Liver (tissue), 3 donors: ENCODE data around the gene CRYBA2.

Experiments
- JUND ChIP-seq, 2 donors: IDR thresholded peaks; 2 replicates each; pipeline ENCODE4 v1.6.1; 2016; ENCODE audit warnings: antibody characterized with exemption in 2 of 2
- RAD21 ChIP-seq, 2 donors: IDR thresholded peaks; 2 replicates each; pipeline ENCODE4 v1.6.1; 2016; ENCODE audit warnings: antibody characterized with exemption in 2 of 2, mild to moderate bottlenecking in 2 of 2
- REST ChIP-seq: IDR thresholded peaks from 2 replicates; pipeline ENCODE4 v1.6.1; 2016; ENCODE audit warnings: antibody characterized with exemption, mild to moderate bottlenecking
- SP1 ChIP-seq: IDR thresholded peaks from 2 replicates; pipeline ENCODE4 v1.6.1; 2018; ENCODE audit warnings: antibody characterized with exemption, mild to moderate bottlenecking
- YY1 ChIP-seq: IDR thresholded peaks from 2 replicates; pipeline ENCODE4 v1.6.1; 2016; ENCODE audit warnings: antibody characterized with exemption, mild to moderate bottlenecking
- ZBTB33 ChIP-seq: IDR thresholded peaks from 2 replicates; pipeline ENCODE4 v1.6.1; 2016; ENCODE audit warnings: antibody characterized with exemption
- TF ChIP-seq, protein P1 (sequence below): fragments of 150-350 bp; IDR thresholded peaks from 2 replicates; pipeline ENCODE4 v1.5.1; 2017; ENCODE audit warnings: improper control_type of control experiment, low read depth, low read length; ENCODE audit not compliant: missing input control
- TF ChIP-seq, protein P2 (sequence below): IDR thresholded peaks from 2 replicates; pipeline ENCODE4 v1.6.1; 2016; ENCODE audit warnings: antibody characterized with exemption
- donor health status: healthy.
- donor health status: healthy.

DNA sequence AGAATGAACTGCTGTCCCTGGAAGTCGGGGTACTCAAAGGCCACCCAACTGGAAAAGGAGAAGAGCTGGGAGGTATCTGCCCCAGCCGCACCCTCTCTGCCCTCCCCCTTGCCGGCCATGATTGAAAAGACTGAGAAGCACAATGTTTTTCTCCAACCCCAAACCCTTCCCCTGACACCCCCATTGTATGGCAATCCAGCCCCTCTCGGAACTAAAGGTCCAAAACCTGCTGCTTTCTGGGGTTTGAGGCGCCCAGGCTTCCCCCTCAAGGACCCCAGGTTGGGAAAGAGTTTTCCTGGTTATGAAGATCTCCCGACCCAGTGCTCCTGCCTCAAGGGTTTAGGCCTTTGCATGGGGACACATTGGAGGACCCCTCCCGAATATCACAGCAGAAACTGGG, 1.0 kb downstream of the CRYBA2 start:
- TF ChIP-seq YY1 (no peak), REST (no peak), SP1 (no peak), RAD21 (IDR thresholded peaks at IDR 0.05) (no peak), JUND (IDR thresholded peaks at IDR 0.05) (no peak), ZBTB33 (no peak)
- TF ChIP-seq, protein P1, sequence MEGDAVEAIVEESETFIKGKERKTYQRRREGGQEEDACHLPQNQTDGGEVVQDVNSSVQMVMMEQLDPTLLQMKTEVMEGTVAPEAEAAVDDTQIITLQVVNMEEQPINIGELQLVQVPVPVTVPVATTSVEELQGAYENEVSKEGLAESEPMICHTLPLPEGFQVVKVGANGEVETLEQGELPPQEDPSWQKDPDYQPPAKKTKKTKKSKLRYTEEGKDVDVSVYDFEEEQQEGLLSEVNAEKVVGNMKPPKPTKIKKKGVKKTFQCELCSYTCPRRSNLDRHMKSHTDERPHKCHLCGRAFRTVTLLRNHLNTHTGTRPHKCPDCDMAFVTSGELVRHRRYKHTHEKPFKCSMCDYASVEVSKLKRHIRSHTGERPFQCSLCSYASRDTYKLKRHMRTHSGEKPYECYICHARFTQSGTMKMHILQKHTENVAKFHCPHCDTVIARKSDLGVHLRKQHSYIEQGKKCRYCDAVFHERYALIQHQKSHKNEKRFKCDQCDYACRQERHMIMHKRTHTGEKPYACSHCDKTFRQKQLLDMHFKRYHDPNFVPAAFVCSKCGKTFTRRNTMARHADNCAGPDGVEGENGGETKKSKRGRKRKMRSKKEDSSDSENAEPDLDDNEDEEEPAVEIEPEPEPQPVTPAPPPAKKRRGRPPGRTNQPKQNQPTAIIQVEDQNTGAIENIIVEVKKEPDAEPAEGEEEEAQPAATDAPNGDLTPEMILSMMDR = no peak
- TF ChIP-seq, protein P2, sequence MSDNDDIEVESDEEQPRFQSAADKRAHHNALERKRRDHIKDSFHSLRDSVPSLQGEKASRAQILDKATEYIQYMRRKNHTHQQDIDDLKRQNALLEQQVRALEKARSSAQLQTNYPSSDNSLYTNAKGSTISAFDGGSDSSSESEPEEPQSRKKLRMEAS = no peak
